HG03196 (cell line): ENCODE measurements around the gene STAT3.
"Not testable (repeated sequence)": the region's sequence is repeated elsewhere in the genome, so short reads cannot be mapped to it uniquely, and the experiment has no call there.

Experiments
- ATAC-seq: cut with Tn5 transposase; IDR thresholded peaks from one replicate; pipeline ENCODE4 v1.9.1; 2021; ENCODE audit not compliant: unreplicated experiment

Gene STAT3

GRCh38 chr17:42386777-42387657, 1.2 kb downstream of the STAT3 start:
- ATAC-seq: no peak

- no peak for ATAC-seq
Observed at GRCh38 chr17:42381898-42382297, 6.3 kb downstream of the STAT3 start.

GRCh38 chr17:42380935-42381334, 7.3 kb downstream of the STAT3 start:
- ATAC-seq: no peak

- ATAC-seq: no peak
Observed at GRCh38 chr17:42378959-42379594, 9.2 kb downstream of the STAT3 start.

- no peak for ATAC-seq
Observed at GRCh38 chr17:42378359-42378958, 9.8 kb downstream of the STAT3 start.

- no peak for ATAC-seq
Observed at GRCh38 chr17:42373896-42374295, 14.3 kb downstream of the STAT3 start.

GRCh38 chr17:42372142-42372541, 16.1 kb downstream of the STAT3 start:
- ATAC-seq: no peak

- not testable (repeated sequence) for ATAC-seq
Observed at GRCh38 chr17:42368797-42369561, 19.3 kb downstream of the STAT3 start.

- ATAC-seq: not testable (repeated sequence)
Observed at GRCh38 chr17:42368310-42368709, 19.9 kb downstream of the STAT3 start.

GRCh38 chr17:42366176-42367023, 21.8 kb downstream of the STAT3 start:
- not testable (repeated sequence) for ATAC-seq

- ATAC-seq: no peak
Observed at GRCh38 chr17:42365136-42365535, 23.1 kb downstream of the STAT3 start.

GRCh38 chr17:42363767-42364585, 24.3 kb downstream of the STAT3 start:
- no peak for ATAC-seq

GRCh38 chr17:42363231-42363630, 25.0 kb downstream of the STAT3 start:
- ATAC-seq: no peak

GRCh38 chr17:42362245-42362961, 25.8 kb downstream of the STAT3 start:
- ATAC-seq: no peak

GRCh38 chr17:42361781-42362186, 26.5 kb downstream of the STAT3 start:
- no peak for ATAC-seq

- not testable (repeated sequence) for ATAC-seq
Observed at GRCh38 chr17:42360388-42360787, 27.9 kb downstream of the STAT3 start.

- no peak for ATAC-seq
Observed at GRCh38 chr17:42359133-42359532, 29.1 kb downstream of the STAT3 start.

GRCh38 chr17:42358434-42358833, 29.8 kb downstream of the STAT3 start:
- no peak for ATAC-seq
